ENCODE results near the gene GGACT. TPM values are rescaled to one million over a fixed set of nuclear protein-coding genes. Genes with fewer than 3 reads are reported as not detected.

GGACT gene
- total RNA-seq, 3 donors from 2014 or later, result 1.8 to 4.8 (median 2.3) TPM

DNA sequence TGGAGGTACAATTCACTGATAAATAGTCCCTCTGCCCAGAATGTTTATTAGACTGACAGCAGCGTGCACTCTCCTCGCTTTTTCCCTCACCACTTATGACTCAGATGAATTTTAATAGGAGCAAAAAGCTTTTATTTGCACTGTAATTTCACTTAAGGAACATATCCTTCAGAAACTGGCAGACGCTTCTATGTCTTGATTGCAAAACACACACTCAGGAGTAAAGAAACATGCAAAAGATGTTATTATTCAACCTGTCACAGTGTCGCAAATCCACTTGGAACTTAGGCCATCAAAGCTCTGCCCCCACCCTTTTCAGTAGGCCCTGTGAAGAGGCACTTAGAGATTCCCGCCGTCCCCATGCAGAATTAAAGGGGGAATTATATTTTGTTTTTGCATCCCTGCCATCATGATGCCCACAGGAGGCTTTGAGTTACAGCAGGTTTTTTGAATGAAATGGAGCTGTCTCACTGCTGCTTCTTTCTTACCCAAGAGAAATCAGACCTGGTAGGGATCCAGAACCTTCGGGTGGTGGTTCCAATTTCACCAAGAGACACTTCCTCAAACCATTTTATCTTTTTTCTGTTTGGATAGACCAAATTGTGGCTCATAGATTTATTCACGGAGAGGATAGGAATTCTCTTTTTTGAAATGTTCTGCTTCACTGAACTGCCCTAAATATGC is 74.5 kb downstream of the GGACT start:
- DNase-seq (ENCODE audit: low spot score in 2 of 2), result no peak
- H3K27me3 ChIP-seq, result no peaks in the 10 kb centered on the region
- no peaks in the 10 kb centered on the region for H3K9me3 ChIP-seq
- H3K27ac ChIP-seq, result no peak overlapping the region
- no peaks in the 10 kb centered on the region for H3K36me3 ChIP-seq
- no peaks in the 10 kb centered on the region for H3K4me1 ChIP-seq
- intact Hi-C loops (cut with DNase I; ENCODE audit: low total_unique reads), result no loop called here
- TF ChIP-seq CTCF (IDR thresholded peaks at IDR 0.05) (no peak), POLR2AphosphoS5 (IDR thresholded peaks at IDR 0.05) (no peak), POLR2A (IDR thresholded peaks at IDR 0.05) (no peak)
- no peak overlapping the region for H3K4me3 ChIP-seq

- H3K27me3 ChIP-seq, result no peaks in the 10 kb centered on the region
- no peak overlapping the region for H3K27ac ChIP-seq
- no peak for DNase-seq (ENCODE audit: low spot score in 2 of 2)
- no peaks in the 10 kb centered on the region for H3K4me1 ChIP-seq
- no peaks in the 10 kb centered on the region for H3K36me3 ChIP-seq
- H3K9me3 ChIP-seq, result no peaks in the 10 kb centered on the region
- no peak overlapping the region for H3K4me3 ChIP-seq
- intact Hi-C loops (cut with DNase I; ENCODE audit: low total_unique reads), result no loop called here
- TF ChIP-seq POLR2AphosphoS5 (IDR thresholded peaks at IDR 0.05), result no peak
- no peak for TF ChIP-seq POLR2A (IDR thresholded peaks at IDR 0.05)
- no peak for TF ChIP-seq CTCF (IDR thresholded peaks at IDR 0.05)
Measured at GRCh38 chr13:100513171-100513570, 75.4 kb downstream of the GGACT start.

- no peak overlapping the region for H3K4me3 ChIP-seq
- no peaks in the 10 kb centered on the region for H3K9me3 ChIP-seq
- H3K27me3 ChIP-seq, result no peaks in the 10 kb centered on the region
- H3K27ac ChIP-seq, result no peak overlapping the region
- TF ChIP-seq CTCF (IDR thresholded peaks at IDR 0.05), result no peak
- TF ChIP-seq POLR2AphosphoS5 (IDR thresholded peaks at IDR 0.05), result no peak
- TF ChIP-seq POLR2A (IDR thresholded peaks at IDR 0.05), result no peak
- no peaks in the 10 kb centered on the region for H3K4me1 ChIP-seq
- intact Hi-C loops (cut with DNase I; ENCODE audit: low total_unique reads), result no loop called here
- DNase-seq (ENCODE audit: low spot score in 2 of 2), result no peak
- no peaks in the 10 kb centered on the region for H3K36me3 ChIP-seq
Measured at GRCh38 chr13:100512422-100512821, 76.2 kb downstream of the GGACT start.

DNA sequence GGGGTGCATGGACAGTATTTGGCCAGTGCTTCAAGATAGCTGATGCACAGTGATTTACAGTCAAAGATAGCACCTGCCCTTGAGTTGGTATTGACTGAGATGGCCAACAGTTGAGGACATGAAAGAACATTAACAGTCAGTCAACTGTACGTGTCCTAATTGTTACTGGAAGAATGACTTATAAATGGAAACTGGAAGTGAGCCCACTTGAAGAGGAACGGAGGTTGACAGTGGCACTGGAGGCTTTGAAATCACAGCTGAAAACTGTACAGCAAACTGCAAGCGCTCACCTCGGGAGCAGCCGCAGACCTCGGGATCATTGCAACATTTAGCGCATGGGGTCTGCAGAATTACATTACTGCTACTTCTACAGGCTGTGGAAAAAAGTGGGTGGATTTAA is 77.1 kb downstream of the GGACT start:
- H3K36me3 ChIP-seq, result no peaks in the 10 kb centered on the region
- no peaks in the 10 kb centered on the region for H3K9me3 ChIP-seq
- no peak overlapping the region for H3K27ac ChIP-seq
- H3K4me1 ChIP-seq, result no peaks in the 10 kb centered on the region
- intact Hi-C loops (cut with DNase I; ENCODE audit: low total_unique reads), result no loop called here
- TF ChIP-seq CTCF (IDR thresholded peaks at IDR 0.05) (no peak), POLR2AphosphoS5 (IDR thresholded peaks at IDR 0.05) (no peak), POLR2A (IDR thresholded peaks at IDR 0.05) (no peak)
- H3K27me3 ChIP-seq, result no peaks in the 10 kb centered on the region
- no peak for DNase-seq (ENCODE audit: low spot score in 2 of 2)
- no peak overlapping the region for H3K4me3 ChIP-seq

- Histone ChIP-seq H3K9me3 (no peaks in the 10 kb centered on the region), H3K27ac (no peak overlapping the region), H3K27me3 (no peaks in the 10 kb centered on the region), H3K36me3 (no peaks in the 10 kb centered on the region), H3K4me3 (no peak overlapping the region), H3K4me1 (no peaks in the 10 kb centered on the region)
- no peak for DNase-seq (ENCODE audit: low spot score in 2 of 2)
- intact Hi-C loops (cut with DNase I; ENCODE audit: low total_unique reads), result no loop called here
- no peak for TF ChIP-seq POLR2AphosphoS5 (IDR thresholded peaks at IDR 0.05)
- no peak for TF ChIP-seq CTCF (IDR thresholded peaks at IDR 0.05)
- TF ChIP-seq POLR2A (IDR thresholded peaks at IDR 0.05), result no peak
Measured at GRCh38 chr13:100510208-100510957, 78.2 kb downstream of the GGACT start.
